Activated CD8-positive, alpha-beta memory T cell treated with anti-CD3 and anti-CD28 coated beads, Interleukin-2, amount 10 ng/mL, durations not matched to agents 7 days and 5 days (primary cell): Measurements from ENCODE around the gene SLC25A22. TPM values are rescaled to one million over a fixed set of nuclear protein-coding genes. Genes with fewer than 3 reads are reported as not detected.

Experiments
- ATAC-seq: fragments of 150-1000 bp; cut with Tn5 transposase; one replicate; pipeline ENCODE4 v1.10.0; 2021; ENCODE audit warnings: moderate library complexity
- CTCF ChIA-PET: fragments of 350-600 bp; sonication (Branson Sonifier 250); formaldehyde crosslinking; loops from one replicate; lab custom pipeline; 2021; ENCODE audit warnings: antibody characterized with exemption; lab: Charles Lee
- DNase-seq: peaks from one replicate; pipeline ENCODE4 v3.0.0-alpha.2; 2020
- H3K27ac Mint-ChIP-seq: one replicate; pipeline ENCODE4 v1.8.0; 2021; ENCODE audit warnings: mild to moderate bottlenecking, mixed read lengths
- H3K27me3 Mint-ChIP-seq: one replicate; pipeline ENCODE4 v1.8.0; 2021; ENCODE audit warnings: mixed read lengths
- H3K36me3 Mint-ChIP-seq: one replicate; pipeline ENCODE4 v1.8.0; 2021; ENCODE audit warnings: mild to moderate bottlenecking, mixed read lengths
- H3K4me1 Mint-ChIP-seq: one replicate; pipeline ENCODE4 v1.8.0; 2021; ENCODE audit warnings: mixed read lengths
- H3K4me3 Mint-ChIP-seq: one replicate; pipeline ENCODE4 v1.8.0; 2021; ENCODE audit warnings: mild to moderate bottlenecking, moderate library complexity, mixed read lengths
- H3K9me3 Mint-ChIP-seq: one replicate; pipeline ENCODE4 v1.8.0; 2022; ENCODE audit warnings: low read depth, mixed read lengths
- total RNA-seq, 2 experiments: library from RNA; stranded (reverse); gene quantifications; one replicate each; pipeline ENCODE4 v1.2.3, GENCODE V29; 2021

SLC25A22 gene
- total RNA-seq, 2 experiments from 2014 or later, result 49.4 to 54.7 TPM

DNA sequence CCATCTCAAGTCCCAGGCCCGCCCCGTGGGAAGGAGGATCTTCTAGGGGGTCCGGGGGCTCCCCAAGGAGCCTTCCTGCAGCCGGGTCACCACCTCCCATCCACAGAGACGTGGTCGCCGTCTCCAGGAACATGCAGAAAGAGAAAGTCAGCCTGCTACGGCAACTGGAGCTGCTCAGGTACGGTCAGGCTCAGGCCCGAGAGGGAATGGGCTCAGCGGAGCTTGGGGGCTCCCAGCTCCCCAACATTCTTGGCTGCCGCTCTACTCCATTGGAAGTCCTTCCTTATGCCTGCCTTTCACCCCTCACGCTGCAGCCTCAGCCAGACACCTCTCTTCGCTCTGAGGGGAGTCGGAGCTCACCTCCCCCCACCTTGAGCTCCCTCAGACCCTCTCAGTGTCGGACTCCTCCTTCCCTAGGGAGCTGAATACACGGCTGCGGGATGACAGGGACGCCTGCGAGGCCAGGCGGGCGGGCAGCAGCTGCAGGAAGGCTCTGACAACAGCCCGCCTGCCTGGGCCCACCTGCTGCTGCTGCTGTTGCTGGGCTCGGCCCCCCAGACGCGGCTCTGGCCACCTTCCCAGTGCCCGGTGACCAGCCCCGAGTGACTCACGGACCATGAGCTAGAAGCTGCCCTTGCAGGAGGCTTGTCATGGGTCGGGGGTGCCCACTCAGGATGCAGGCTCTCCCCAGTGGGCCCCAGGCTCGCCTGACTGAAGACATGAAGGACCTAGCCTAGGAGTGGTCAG is 33.2 kb upstream of the SLC25A22 start:
- DNase-seq (no peak), ATAC-seq (no peak)
- Mint-ChIP-seq H3K27ac (no peak overlapping the region), H3K9me3 (no peaks in the 10 kb centered on the region), H3K4me3 (no peak overlapping the region), H3K36me3 (no peaks in the 10 kb centered on the region), H3K4me1 (peaks cover 38% of the 10 kb centered on the region), H3K27me3 (peaks cover 42% of the 10 kb centered on the region)
- CTCF ChIA-PET, result interaction anchor here (0.5 to 2.3 kb wide), 5 partner anchors 12 to 477 kb away, joined by 3 to 6 read pairs (median 4); partner anchors contain the start of gene PIDD1

DNA sequence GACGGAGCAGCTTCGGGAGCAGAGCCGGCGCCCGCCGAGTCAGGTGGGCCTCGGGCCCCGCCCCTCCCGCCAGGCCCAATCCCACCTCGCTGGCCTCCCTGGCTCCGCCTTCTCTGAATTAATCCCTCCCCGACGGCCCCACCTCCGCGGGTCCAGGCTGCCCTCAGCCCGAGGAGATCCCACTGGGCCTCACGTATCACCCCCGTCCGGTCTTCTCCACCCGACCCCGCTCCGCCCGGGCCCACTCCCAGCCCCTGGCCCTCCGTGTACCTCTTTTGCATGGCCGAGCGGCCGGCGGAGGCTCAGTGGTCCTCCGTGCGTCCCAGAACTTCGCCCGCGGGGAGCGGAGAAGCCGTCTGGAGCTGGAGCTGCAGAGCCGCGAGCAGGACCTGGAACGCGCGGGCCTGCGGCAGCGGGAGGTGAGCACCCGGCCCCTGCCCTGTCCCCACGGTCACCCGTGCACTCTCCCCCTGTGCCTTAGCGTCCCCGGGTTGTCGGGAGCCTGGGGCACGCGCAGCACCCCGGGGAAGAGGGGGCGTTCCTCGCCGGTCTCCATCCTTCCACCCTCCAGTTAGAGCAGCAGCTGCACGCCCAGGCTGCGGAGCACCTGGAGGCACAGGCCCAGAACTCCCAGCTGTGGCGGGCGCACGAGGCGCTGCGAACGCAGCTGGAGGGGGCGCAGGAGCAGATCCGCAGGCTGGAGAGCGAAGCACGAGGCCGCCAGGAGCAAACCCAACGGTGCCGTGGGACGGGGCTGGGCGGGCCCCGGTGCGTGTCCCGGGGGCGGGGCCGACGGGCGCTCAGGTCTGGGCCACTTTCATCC is 32.4 kb upstream of the SLC25A22 start:
- CTCF ChIA-PET, result interaction anchor here (0.5 to 2.3 kb wide), 5 partner anchors 10 to 476 kb away, joined by 3 to 6 read pairs (median 4); no protein-coding TSS in a partner anchor
- Mint-ChIP-seq H3K36me3 (no peaks in the 10 kb centered on the region), H3K27me3 (peaks cover 42% of the 10 kb centered on the region), H3K4me1 (peaks cover 39% of the 10 kb centered on the region), H3K27ac (no peak overlapping the region), H3K4me3 (peak overlapping the region; percentile 13), H3K9me3 (no peaks in the 10 kb centered on the region)
- peak; percentile 82 for DNase-seq
- ATAC-seq, result peak; percentile 62

DNA sequence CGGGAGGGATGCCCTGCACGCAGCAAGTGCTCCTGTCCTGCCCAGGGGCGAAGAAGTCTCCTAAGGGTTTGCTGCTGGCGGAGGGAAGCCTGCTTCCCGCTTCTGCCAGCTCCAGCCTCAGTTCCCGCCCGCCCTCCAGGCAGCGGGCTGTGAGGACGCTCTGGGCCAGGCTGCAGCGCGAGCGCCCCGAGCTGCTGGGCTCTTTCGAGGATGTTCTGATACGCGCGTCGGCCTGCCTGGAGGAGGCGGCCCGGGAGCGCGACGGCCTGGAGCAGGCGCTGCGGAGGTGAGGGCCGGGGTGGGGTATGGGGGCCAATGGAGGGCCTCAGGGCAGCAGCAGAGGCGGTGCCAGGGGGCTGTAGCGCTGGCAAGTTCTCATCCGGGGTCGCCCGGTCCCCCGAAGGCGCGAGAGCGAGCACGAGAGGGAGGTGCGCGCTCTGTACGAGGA is 31.8 kb upstream of the SLC25A22 start:
- peak overlapping the region; percentile 13 for H3K4me3 Mint-ChIP-seq
- no peak for DNase-seq
- CTCF ChIA-PET, result interaction anchor here (0.9 to 2.3 kb wide), 4 partner anchors 9 to 21 kb away, joined by 3 to 6 read pairs (median 5); no protein-coding TSS in a partner anchor
- H3K4me1 Mint-ChIP-seq, result peaks cover 39% of the 10 kb centered on the region
- H3K27me3 Mint-ChIP-seq, result peaks cover 42% of the 10 kb centered on the region
- peak; percentile 4 for ATAC-seq
- no peaks in the 10 kb centered on the region for H3K36me3 Mint-ChIP-seq
- H3K27ac Mint-ChIP-seq, result no peak overlapping the region
- H3K9me3 Mint-ChIP-seq, result no peaks in the 10 kb centered on the region

DNA sequence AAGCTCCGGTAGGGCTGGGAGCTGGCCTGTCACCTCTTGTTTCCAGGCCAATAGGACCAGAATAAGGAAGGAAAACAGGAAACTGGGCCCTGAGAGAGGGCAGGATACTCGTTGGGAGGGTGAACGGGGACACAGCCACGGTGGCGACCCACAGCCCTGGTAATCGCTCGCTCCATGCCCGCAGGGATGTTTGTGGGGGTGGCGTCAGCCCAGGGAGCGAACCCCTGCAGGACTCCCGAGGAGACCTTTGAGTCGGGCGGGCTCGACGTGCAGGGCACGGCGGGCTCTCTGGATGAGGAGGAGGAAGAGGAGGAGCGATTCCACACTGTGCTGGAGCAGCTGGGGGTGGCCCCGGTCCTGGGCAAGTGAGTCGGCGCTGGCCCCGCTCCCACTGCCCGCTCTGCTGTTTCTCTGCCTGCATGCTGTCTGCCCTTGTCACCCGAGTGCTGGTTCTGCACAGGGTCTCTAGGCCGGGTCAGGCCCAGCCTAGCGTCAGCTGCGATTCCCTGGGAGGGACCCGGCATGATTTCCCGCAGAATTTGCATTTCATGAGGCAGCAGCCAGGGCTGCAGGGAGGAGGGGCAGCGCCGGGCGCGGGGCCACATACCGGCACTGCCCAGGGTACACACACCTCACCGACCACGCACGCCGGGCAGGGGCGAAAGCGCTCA is 31.2 kb upstream of the SLC25A22 start:
- Mint-ChIP-seq H3K9me3 (no peaks in the 10 kb centered on the region), H3K27ac (no peak overlapping the region), H3K4me1 (peaks cover 39% of the 10 kb centered on the region), H3K4me3 (no peak overlapping the region), H3K27me3 (peaks cover 42% of the 10 kb centered on the region), H3K36me3 (no peaks in the 10 kb centered on the region)
- DNase-seq (no peak), ATAC-seq (no peak)
- CTCF ChIA-PET, result interaction anchor here (0.5 to 1.9 kb wide), 4 partner anchors 9 to 157 kb away, joined by 3 to 5 read pairs (median 3); partner anchors contain the start of genes PNPLA2 and RPLP2

DNA sequence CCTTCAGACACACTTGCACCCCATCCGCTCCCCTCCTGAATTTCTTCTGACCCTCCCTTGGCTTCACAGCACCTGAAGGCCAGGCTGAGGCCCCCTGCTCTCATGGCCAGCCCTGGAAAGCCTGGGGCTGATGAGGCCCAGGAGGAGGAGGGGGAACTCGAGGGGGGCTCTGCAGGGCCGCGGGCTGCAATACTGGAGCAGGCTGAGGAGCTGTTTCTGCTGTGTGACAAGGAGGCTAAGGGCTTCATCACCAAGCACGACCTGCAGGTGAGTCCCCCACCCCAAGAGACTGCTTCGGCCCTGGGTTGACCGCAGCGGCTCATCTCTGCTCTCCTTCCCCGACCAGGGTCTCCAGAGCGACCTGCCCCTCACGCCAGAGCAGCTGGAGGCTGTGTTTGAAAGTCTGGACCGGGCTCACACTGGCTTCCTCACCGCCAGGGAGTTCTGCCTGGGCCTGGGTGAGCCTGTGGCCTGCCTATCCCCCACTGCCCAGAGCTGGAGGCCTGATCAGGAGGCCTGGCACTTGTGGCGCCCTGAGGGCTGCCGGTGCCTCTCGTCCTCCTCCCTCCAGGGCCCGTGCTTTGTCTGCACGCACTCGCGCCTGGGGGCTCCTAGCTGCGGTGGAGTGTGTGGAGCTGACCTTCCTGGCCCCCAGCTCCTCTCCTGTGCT is 30.6 kb upstream of the SLC25A22 start:
- CTCF ChIA-PET, result interaction anchor here (0.5 to 1.9 kb wide), 3 partner anchors 10 to 157 kb away, joined by 3 to 5 read pairs (median 3); partner anchors contain the start of genes PNPLA2 and RPLP2
- H3K27me3 Mint-ChIP-seq, result peaks cover 42% of the 10 kb centered on the region
- ATAC-seq, result no peak
- no peaks in the 10 kb centered on the region for H3K36me3 Mint-ChIP-seq
- no peak for DNase-seq
- no peak overlapping the region for H3K4me3 Mint-ChIP-seq
- no peak overlapping the region for H3K27ac Mint-ChIP-seq
- H3K9me3 Mint-ChIP-seq, result no peaks in the 10 kb centered on the region
- H3K4me1 Mint-ChIP-seq, result peaks cover 32% of the 10 kb centered on the region

DNA sequence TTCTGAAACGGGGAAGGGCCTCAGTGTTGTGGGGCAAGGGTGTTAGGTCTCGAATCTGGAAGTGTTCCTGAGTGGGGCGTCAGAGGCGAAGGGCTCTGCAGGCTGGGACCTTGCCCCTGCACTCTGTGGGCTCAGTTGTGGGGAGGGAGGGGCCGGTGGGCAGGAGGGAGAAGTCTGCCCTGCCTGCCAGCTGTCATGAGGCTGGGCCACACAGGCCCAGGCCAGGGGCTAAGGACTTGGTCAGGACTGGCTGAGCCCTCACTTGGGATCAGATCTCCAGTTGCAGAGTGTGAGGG is 29.8 kb upstream of the SLC25A22 start, which contains the start of gene CRACR2B:
Gene CRACR2B, plus strand, starts transcription at position 23 of the 296 bp plus-strand sequence. CDS start 689 bp downstream, outside the sequence.
- Mint-ChIP-seq H3K27me3 (peaks cover 42% of the 10 kb centered on the region), H3K36me3 (no peaks in the 10 kb centered on the region), H3K27ac (peak within 1 kb of the TSS; percentile 71), H3K4me3 (peak within 1 kb of the TSS; percentile 66), H3K4me1 (peaks cover 31% of the 10 kb centered on the region), H3K9me3 (no peaks in the 10 kb centered on the region)
- ATAC-seq, result no peak
- DNase-seq, result no peak
- CTCF ChIA-PET, result interaction anchor here (1.1 to 1.9 kb wide), 3 partner anchors 9 to 18 kb away, joined by 3 to 5 read pairs (median 3); partner anchors contain the start of genes PNPLA2 and RPLP2

DNA sequence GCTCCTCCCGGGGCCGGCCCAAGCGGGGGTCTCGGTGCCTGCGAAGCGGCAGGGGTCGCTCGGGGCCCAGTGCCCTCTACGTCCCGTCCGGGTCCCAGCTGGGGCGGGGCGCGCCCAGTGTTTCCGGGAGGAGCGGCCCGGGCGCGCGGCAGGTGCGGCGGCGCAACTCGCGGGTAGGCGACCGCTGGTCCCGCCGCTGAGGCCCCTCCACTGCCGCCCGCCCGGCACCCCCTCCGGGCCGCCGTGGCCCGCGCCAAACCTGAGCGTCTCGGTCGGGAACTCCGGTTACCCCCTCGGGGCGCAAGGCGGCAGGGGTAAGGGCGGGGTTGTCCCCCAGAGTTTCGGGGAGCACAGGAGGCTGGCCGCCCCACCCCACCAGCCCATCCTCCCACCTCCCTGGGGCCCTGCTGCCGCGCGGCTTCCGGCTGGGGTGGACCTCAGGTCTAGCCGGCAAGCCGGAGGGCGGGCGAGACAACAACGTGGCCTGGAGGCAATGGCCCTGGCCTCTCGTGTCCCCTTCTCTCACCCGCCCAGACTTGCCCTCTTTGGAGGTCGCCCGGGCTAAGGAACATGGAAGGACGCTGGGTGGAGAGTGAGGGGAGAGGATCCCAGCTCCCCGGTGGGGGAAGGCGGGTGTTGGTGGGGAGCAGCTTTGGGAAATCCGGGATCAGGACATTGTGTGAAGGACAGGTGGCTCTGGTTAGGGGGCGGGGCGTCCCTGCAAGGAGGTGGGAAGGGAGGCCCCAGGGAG is 29.2 kb upstream of the SLC25A22 start:
- Mint-ChIP-seq H3K27ac (peak overlapping the region; percentile 28), H3K9me3 (no peaks in the 10 kb centered on the region), H3K27me3 (peaks cover 41% of the 10 kb centered on the region), H3K36me3 (no peaks in the 10 kb centered on the region), H3K4me1 (peaks cover 30% of the 10 kb centered on the region), H3K4me3 (peak overlapping the region; percentile 66)
- CTCF ChIA-PET, result interaction anchor here (1.1 to 1.9 kb wide), 2 partner anchors 8 to 11 kb away, joined by 3 to 5 read pairs; partner anchors contain the start of gene PNPLA2
- DNase-seq (peak; percentile 71), ATAC-seq (peak; percentile 44)

DNA sequence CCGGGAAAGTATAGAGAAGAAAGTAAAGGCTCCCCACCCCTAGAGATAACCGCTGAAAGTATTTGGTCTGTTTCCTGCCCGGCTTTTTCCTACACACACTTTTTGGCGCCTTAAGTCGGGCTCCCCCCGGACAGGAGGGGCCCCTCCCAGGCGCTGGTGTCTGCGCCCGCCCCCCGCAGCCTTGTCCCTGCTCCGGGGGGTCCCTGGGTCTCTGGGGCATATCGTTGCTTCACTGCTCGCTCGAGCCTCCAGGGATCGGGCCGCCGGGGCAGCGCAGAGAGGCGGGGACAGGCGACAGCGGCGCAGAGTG is 28.7 kb upstream of the SLC25A22 start:
- Mint-ChIP-seq H3K27ac (peak overlapping the region; percentile 71), H3K27me3 (peaks cover 36% of the 10 kb centered on the region), H3K36me3 (no peaks in the 10 kb centered on the region), H3K4me1 (peaks cover 30% of the 10 kb centered on the region), H3K4me3 (peak overlapping the region; percentile 66), H3K9me3 (no peaks in the 10 kb centered on the region)
- CTCF ChIA-PET, result no interaction called here
- DNase-seq (no peak), ATAC-seq (no peak)

DNA sequence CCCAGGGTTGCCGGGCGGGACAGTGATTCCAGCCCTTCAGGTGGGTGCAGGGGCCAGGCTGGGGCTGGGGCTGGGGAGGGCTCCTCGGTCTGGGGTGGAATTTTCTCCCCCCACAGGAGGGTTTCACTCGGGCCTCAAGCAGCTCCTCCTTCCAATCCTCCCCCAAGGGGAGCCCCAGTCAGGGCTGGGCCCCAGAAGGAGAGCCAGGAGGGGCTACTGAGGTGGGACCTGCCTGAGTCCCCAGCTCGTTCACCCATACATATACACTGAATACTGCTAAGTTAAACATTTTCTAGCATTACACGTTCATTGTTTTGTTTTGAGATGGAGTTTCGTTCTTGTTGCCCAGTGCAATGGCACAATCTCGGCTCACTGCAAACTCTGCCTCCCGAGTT is 28.1 kb upstream of the SLC25A22 start:
- CTCF ChIA-PET, result interaction anchor here (0.7 to 2.3 kb wide), 3 partner anchors 13 to 225 kb away, joined by 3 to 9 read pairs (median 3); no protein-coding TSS in a partner anchor
- no peaks in the 10 kb centered on the region for H3K9me3 Mint-ChIP-seq
- H3K4me1 Mint-ChIP-seq, result peaks cover 27% of the 10 kb centered on the region
- no peak for ATAC-seq
- peak overlapping the region; percentile 66 for H3K4me3 Mint-ChIP-seq
- peak overlapping the region; percentile 71 for H3K27ac Mint-ChIP-seq
- H3K36me3 Mint-ChIP-seq, result no peaks in the 10 kb centered on the region
- H3K27me3 Mint-ChIP-seq, result peaks cover 30% of the 10 kb centered on the region
- DNase-seq, result no peak

DNA sequence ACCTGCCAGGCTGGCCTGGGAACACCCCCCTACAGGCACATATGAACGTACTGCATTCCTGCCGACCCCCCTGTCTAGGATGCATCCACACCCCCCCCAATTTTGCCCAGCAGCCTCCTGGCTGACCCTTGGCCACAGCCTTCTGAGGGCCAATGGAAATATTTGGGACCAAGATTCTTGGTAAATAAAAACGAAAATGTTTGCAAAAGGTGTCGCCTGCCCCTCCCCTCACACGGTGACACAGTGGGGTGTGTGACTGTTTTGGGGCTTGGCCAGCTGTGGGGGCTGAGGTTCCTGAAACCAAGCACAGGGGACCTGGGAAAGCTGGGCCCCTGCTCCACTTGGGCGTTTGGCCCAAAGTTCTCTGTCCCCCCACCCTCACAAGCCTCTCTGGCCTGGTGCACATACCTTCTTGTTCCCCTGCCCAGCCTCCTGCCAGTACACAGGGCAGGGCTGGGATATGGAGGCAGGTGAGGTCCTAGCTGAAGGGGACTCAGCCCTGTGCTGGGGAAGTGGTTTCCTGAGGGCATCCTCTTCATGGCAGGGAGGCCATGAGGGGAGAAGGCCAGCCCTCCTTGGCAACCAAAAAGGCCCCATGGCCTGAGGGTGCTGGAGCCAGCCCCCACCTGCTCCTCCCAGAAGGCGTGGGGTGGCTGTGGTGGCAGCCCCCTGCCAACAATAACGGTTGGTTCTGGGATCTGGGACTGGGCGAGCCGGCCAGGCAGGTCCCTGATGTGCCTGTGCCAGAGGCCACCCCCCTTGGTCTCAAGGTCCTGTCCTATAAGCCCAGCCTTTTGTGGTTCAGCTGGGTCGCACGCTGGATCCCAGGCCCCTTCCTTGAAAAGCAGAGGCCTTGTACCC is 27.5 kb upstream of the SLC25A22 start:
- H3K4me3 Mint-ChIP-seq, result no peak overlapping the region
- peaks cover 30% of the 10 kb centered on the region for H3K4me1 Mint-ChIP-seq
- ATAC-seq (no peak), DNase-seq (no peak)
- H3K27me3 Mint-ChIP-seq, result peaks cover 27% of the 10 kb centered on the region
- H3K9me3 Mint-ChIP-seq, result no peaks in the 10 kb centered on the region
- no peaks in the 10 kb centered on the region for H3K36me3 Mint-ChIP-seq
- no peak overlapping the region for H3K27ac Mint-ChIP-seq
- CTCF ChIA-PET, result interaction anchor here (0.7 to 2.3 kb wide), 3 partner anchors 13 to 225 kb away, joined by 3 to 9 read pairs (median 3); no protein-coding TSS in a partner anchor

DNA sequence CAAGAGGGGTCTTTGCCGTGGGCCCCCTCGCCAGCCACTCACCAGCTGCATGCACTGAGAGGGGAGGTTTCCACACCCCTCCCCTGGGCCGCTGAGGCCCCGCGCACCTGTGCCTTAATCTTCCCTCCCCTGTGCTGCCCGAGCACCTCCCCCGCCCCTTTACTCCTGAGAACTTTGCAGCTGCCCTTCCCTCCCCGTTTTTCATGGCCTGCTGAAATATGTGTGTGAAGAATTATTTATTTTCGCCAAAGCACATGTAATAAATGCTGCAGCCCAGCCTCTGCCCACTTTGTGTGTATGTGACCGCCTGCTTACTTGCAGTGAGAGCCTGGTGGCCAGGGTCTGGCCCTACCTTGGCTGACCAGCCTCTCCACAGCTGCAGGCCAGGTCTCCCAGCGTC is 26.9 kb upstream of the SLC25A22 start:
- Mint-ChIP-seq H3K4me1 (peaks cover 29% of the 10 kb centered on the region), H3K36me3 (no peaks in the 10 kb centered on the region), H3K27ac (no peak overlapping the region), H3K9me3 (no peaks in the 10 kb centered on the region), H3K4me3 (no peak overlapping the region), H3K27me3 (peaks cover 22% of the 10 kb centered on the region)
- DNase-seq, result no peak
- ATAC-seq, result no peak
- CTCF ChIA-PET, result interaction anchor here (1.2 to 2.3 kb wide), 2 partner anchors 14 to 226 kb away, joined by 3 to 9 read pairs; no protein-coding TSS in a partner anchor
